ENCODE measurements around the gene MRPL18.
"Not testable (repeated sequence)": the region's sequence is repeated elsewhere in the genome, so short reads cannot be mapped to it uniquely, and the experiment has no call there.

Gene MRPL18

GRCh38 chr6:159790149-159790955 lies at the start of gene MRPL18:
TSS of gene MRPL18 (plus strand) at chr6:159790467. CDS start at chr6:159790588, 121 bp downstream.
- H3K4me3 ChIP-seq (ENCODE audit: low read depth, low read length) = peak within 1 kb of the TSS; percentile 98

- H3K4me3 ChIP-seq (ENCODE audit: low read depth, low read length) = no peak overlapping the region
Measured at GRCh38 chr6:159742165-159742564, 48.1 kb upstream of the MRPL18 start.

- H3K4me3 ChIP-seq (ENCODE audit: low read depth, low read length) = no peak overlapping the region
Measured at GRCh38 chr6:159745081-159745480, 45.2 kb upstream of the MRPL18 start.

- H3K4me3 ChIP-seq (ENCODE audit: low read depth, low read length) = no peak overlapping the region
Measured at GRCh38 chr6:159746759-159747158, 43.5 kb upstream of the MRPL18 start.

GRCh38 chr6:159748127-159748526 lies 42.1 kb upstream of the MRPL18 start:
- not testable (repeated sequence) for H3K4me3 ChIP-seq (ENCODE audit: low read depth, low read length)

GRCh38 chr6:159751448-159751847 lies 38.8 kb upstream of the MRPL18 start:
- no peak overlapping the region for H3K4me3 ChIP-seq (ENCODE audit: low read depth, low read length)

GRCh38 chr6:159753081-159753872 lies 37.0 kb upstream of the MRPL18 start:
- H3K4me3 ChIP-seq (ENCODE audit: low read depth, low read length) = no peak overlapping the region

GRCh38 chr6:159754401-159754800 lies 35.9 kb upstream of the MRPL18 start:
- H3K4me3 ChIP-seq (ENCODE audit: low read depth, low read length) = no peak overlapping the region

- H3K4me3 ChIP-seq (ENCODE audit: low read depth, low read length) = no peak overlapping the region
Measured at GRCh38 chr6:159754959-159755914, 35.0 kb upstream of the MRPL18 start.

GRCh38 chr6:159756508-159756907 lies 33.8 kb upstream of the MRPL18 start:
- H3K4me3 ChIP-seq (ENCODE audit: low read depth, low read length) = no peak overlapping the region

- H3K4me3 ChIP-seq (ENCODE audit: low read depth, low read length) = no peak overlapping the region
Measured at GRCh38 chr6:159758031-159759001, 32.0 kb upstream of the MRPL18 start.

GRCh38 chr6:159759645-159760044 lies 30.6 kb upstream of the MRPL18 start:
- H3K4me3 ChIP-seq (ENCODE audit: low read depth, low read length) = no peak overlapping the region

GRCh38 chr6:159760602-159761057 lies 29.6 kb upstream of the MRPL18 start:
- no peak overlapping the region for H3K4me3 ChIP-seq (ENCODE audit: low read depth, low read length)

- peak overlapping the region; percentile 47 for H3K4me3 ChIP-seq (ENCODE audit: low read depth, low read length)
Measured at GRCh38 chr6:159761129-159761872, 29.0 kb upstream of the MRPL18 start.

GRCh38 chr6:159761873-159762680 lies 28.2 kb upstream of the MRPL18 start, which contains the start of gene ACAT2:
TSS of gene ACAT2 (plus strand) at chr6:159762045. CDS start at chr6:159762088, 43 bp downstream.
- H3K4me3 ChIP-seq (ENCODE audit: low read depth, low read length) = peak within 1 kb of the TSS; percentile 78

GRCh38 chr6:159762681-159763293 lies 27.5 kb upstream of the MRPL18 start:
- peak overlapping the region; percentile 78 for H3K4me3 ChIP-seq (ENCODE audit: low read depth, low read length)

- no peak overlapping the region for H3K4me3 ChIP-seq (ENCODE audit: low read depth, low read length)
Measured at GRCh38 chr6:159766906-159767305, 23.4 kb upstream of the MRPL18 start.

GRCh38 chr6:159769470-159769869 lies 20.8 kb upstream of the MRPL18 start:
- no peak overlapping the region for H3K4me3 ChIP-seq (ENCODE audit: low read depth, low read length)

Data from iPS-11a (cell line).